GM08714 (cell line): Measurements from ENCODE around the gene LIN7A.

Source experiments
- H3K4me3 ChIP-seq: fragments of 200-500 bp; sonication (Bioruptor generic); 2 replicates; pipeline ENCODE4 v1.5.1; 2014; ENCODE audit warnings: mild to moderate bottlenecking, low read length, inconsistent platforms
- ZNF274 ChIP-seq: IDR thresholded peaks from 2 replicates; pipeline ENCODE4 v1.6.1; 2012; ENCODE audit warnings: mild to moderate bottlenecking, low read depth, low read length

LIN7A gene

GRCh38 chr12:80745851-80746505 is 191.8 kb downstream of the LIN7A start:
- no peak for TF ChIP-seq ZNF274
- H3K4me3 ChIP-seq = no peak overlapping the region
